ENCODE measurements around the gene NOTCH3.

- TF ChIP-seq CTCF (IDR thresholded peaks at IDR 0.05; ENCODE audit: insufficient read depth, low read depth, low read length) (no peak), EZH2 (IDR thresholded peaks at IDR 0.05; ENCODE audit: insufficient read depth, low read length) (no peak)
These were observed 49.3 kb upstream of the NOTCH3 start for GRCh38 chr19:15249972-15250639.

All from astrocyte (in vitro differentiated cells and primary cell).